ENCODE data around the gene SAXO2.
"Not testable (repeated sequence)": the region's sequence is repeated elsewhere in the genome, so short reads cannot be mapped to it uniquely, and the experiment has no call there.

SAXO2 gene

GRCh38 chr15:82286475-82286874, 23.9 kb downstream of the SAXO2 start:
- DNase-seq (ENCODE audit: low read depth, low spot score), result not testable (repeated sequence)

GRCh38 chr15:82288202-82288601, 25.6 kb downstream of the SAXO2 start:
- not testable (repeated sequence) for DNase-seq (ENCODE audit: low read depth, low spot score)

GRCh38 chr15:82292271-82292670, 29.7 kb downstream of the SAXO2 start:
- no peak for DNase-seq (ENCODE audit: low read depth, low spot score)

GRCh38 chr15:82294061-82294690, 31.6 kb downstream of the SAXO2 start:
- no peak for DNase-seq (ENCODE audit: low read depth, low spot score)

- no peak for DNase-seq (ENCODE audit: low read depth, low spot score)
Observed at GRCh38 chr15:82297546-82297945, 34.9 kb downstream of the SAXO2 start.

- no peak for DNase-seq (ENCODE audit: low read depth, low spot score)
Observed at GRCh38 chr15:82298032-82298431, 35.4 kb downstream of the SAXO2 start.

- DNase-seq (ENCODE audit: low read depth, low spot score), result no peak
Observed at GRCh38 chr15:82298520-82298919, 35.9 kb downstream of the SAXO2 start.

GRCh38 chr15:82299511-82299914, 36.9 kb downstream of the SAXO2 start:
- DNase-seq (ENCODE audit: low read depth, low spot score), result not testable (repeated sequence)

- not testable (repeated sequence) for DNase-seq (ENCODE audit: low read depth, low spot score)
Observed at GRCh38 chr15:82300326-82300725, 37.7 kb downstream of the SAXO2 start.

- no peak for DNase-seq (ENCODE audit: low read depth, low spot score)
Observed at GRCh38 chr15:82300883-82301282, 38.3 kb downstream of the SAXO2 start.

- DNase-seq (ENCODE audit: low read depth, low spot score), result no peak
Observed at GRCh38 chr15:82301296-82302016, 38.8 kb downstream of the SAXO2 start.

GRCh38 chr15:82303956-82304777, 41.5 kb downstream of the SAXO2 start:
- DNase-seq (ENCODE audit: low read depth, low spot score), result no peak

- DNase-seq (ENCODE audit: low read depth, low spot score), result no peak
Observed at GRCh38 chr15:82304778-82305090, 42.1 kb downstream of the SAXO2 start.

GRCh38 chr15:82305621-82306048, 43.0 kb downstream of the SAXO2 start:
- no peak for DNase-seq (ENCODE audit: low read depth, low spot score)

- DNase-seq (ENCODE audit: low read depth, low spot score), result no peak
Observed at GRCh38 chr15:82306791-82307713, 44.4 kb downstream of the SAXO2 start.

GRCh38 chr15:82307714-82308081, 45.1 kb downstream of the SAXO2 start:
- no peak for DNase-seq (ENCODE audit: low read depth, low spot score)

- DNase-seq (ENCODE audit: low read depth, low spot score), result no peak
Observed at GRCh38 chr15:82309802-82310201, 47.2 kb downstream of the SAXO2 start.

- DNase-seq (ENCODE audit: low read depth, low spot score), result not testable (repeated sequence)
Observed at GRCh38 chr15:82311321-82311720, 48.7 kb downstream of the SAXO2 start.

- DNase-seq (ENCODE audit: low read depth, low spot score), result no peak
Observed at GRCh38 chr15:82312586-82313349, 50.1 kb downstream of the SAXO2 start.

GRCh38 chr15:82313446-82313845, 50.8 kb downstream of the SAXO2 start:
- no peak for DNase-seq (ENCODE audit: low read depth, low spot score)
